ENCODE measurements around the gene PMFBP1. TPM values are rescaled to one million over a fixed set of nuclear protein-coding genes. Genes with fewer than 3 reads are reported as not detected.

PMFBP1 gene
- total and polyA plus RNA-seq, 7 donors, result 0.16 to 0.72 (median 0.37) TPM; not detected in 2

GRCh38 chr16:72125635-72126428 lies 46.1 kb downstream of the PMFBP1 start:
- Histone ChIP-seq H3K9me3 (no peaks in the 10 kb centered on the region), H3K4me1 (no peaks in the 10 kb centered on the region), H3K4me3 (no peak overlapping the region), H3K27ac (no peak overlapping the region), H3K36me3 (ENCODE audit: insufficient read depth in 1 of 2, low read depth in 1 of 2) (no peaks in the 10 kb centered on the region), H3K27me3 (ENCODE audit: insufficient read depth in 3 of 3, low read length in 2 of 3) (no peaks in the 10 kb centered on the region)
- TF ChIP-seq CTCF (IDR thresholded peaks at IDR 0.05), result no peak
- DNase-seq (no peak), ATAC-seq (no peak)
- WGBS, 3 donors, result 78 to 80% (median 80%) methylated on average over 9 of the region's 9 CpGs
- intact Hi-C loops (cut with DNase I), result loop anchor here in 1 of 2 donors (10.0 kb wide), 4 partner anchors 349 to 1909 kb away; no protein-coding TSS in a partner anchor

GRCh38 chr16:72124761-72125634 lies 47.0 kb downstream of the PMFBP1 start:
- DNase-seq (peak; percentile 77 to 84), ATAC-seq (peak; percentile 75 to 88 (median 80))
- H3K9me3 ChIP-seq, result no peaks in the 10 kb centered on the region
- H3K36me3 ChIP-seq (ENCODE audit: insufficient read depth in 1 of 2, low read depth in 1 of 2), result no peaks in the 10 kb centered on the region
- intact Hi-C loops (cut with DNase I), result loop anchor here in 1 of 2 donors (10.0 kb wide), 4 partner anchors 350 to 1910 kb away; no protein-coding TSS in a partner anchor
- H3K27me3 ChIP-seq (ENCODE audit: insufficient read depth in 3 of 3, low read length in 2 of 3), result no peaks in the 10 kb centered on the region
- H3K27ac ChIP-seq, result no peak overlapping the region
- TF ChIP-seq CTCF (IDR thresholded peaks at IDR 0.05), result peak; percentile 72
- H3K4me1 ChIP-seq, result no peaks in the 10 kb centered on the region
- no peak overlapping the region for H3K4me3 ChIP-seq
- WGBS, 3 donors, result 36 to 39% (median 39%) methylated on average over 13 of the region's 13 CpGs

GRCh38 chr16:72124148-72124547 lies 47.8 kb downstream of the PMFBP1 start:
- intact Hi-C loops (cut with DNase I), result loop anchor here in 1 of 2 donors (10.0 kb wide), 4 partner anchors 351 to 1911 kb away; no protein-coding TSS in a partner anchor
- DNase-seq, result no peak
- WGBS, 3 donors, result 78 to 100% (median 94%) methylated on average over 3 of the region's 3 CpGs
- TF ChIP-seq CTCF (IDR thresholded peaks at IDR 0.05), result no peak
- Histone ChIP-seq H3K27me3 (ENCODE audit: insufficient read depth in 3 of 3, low read length in 2 of 3) (no peaks in the 10 kb centered on the region), H3K9me3 (no peaks in the 10 kb centered on the region), H3K36me3 (ENCODE audit: insufficient read depth in 1 of 2, low read depth in 1 of 2) (no peaks in the 10 kb centered on the region), H3K4me1 (no peaks in the 10 kb centered on the region), H3K27ac (no peak overlapping the region), H3K4me3 (no peak overlapping the region)
- no peak for ATAC-seq

- 71 to 75% (median 73%) methylated on average over 8 of the region's 8 CpGs for WGBS, 3 donors
- Histone ChIP-seq H3K36me3 (ENCODE audit: insufficient read depth in 1 of 2, low read depth in 1 of 2) (no peaks in the 10 kb centered on the region), H3K4me3 (no peak overlapping the region), H3K9me3 (no peaks in the 10 kb centered on the region), H3K27ac (no peak overlapping the region), H3K27me3 (ENCODE audit: insufficient read depth in 3 of 3, low read length in 2 of 3) (no peaks in the 10 kb centered on the region), H3K4me1 (no peaks in the 10 kb centered on the region)
- DNase-seq (no peak), ATAC-seq (no peak)
- no peak for TF ChIP-seq CTCF (IDR thresholded peaks at IDR 0.05)
- intact Hi-C loops (cut with DNase I), result loop anchor here in 1 of 2 donors (10.0 kb wide), 4 partner anchors 351 to 1911 kb away; no protein-coding TSS in a partner anchor
These were observed 48.5 kb downstream of the PMFBP1 start for GRCh38 chr16:72123426-72123825.

Measured in psoas muscle (tissue), 8 donors.